ENCODE data around the gene GDNF.

DNA sequence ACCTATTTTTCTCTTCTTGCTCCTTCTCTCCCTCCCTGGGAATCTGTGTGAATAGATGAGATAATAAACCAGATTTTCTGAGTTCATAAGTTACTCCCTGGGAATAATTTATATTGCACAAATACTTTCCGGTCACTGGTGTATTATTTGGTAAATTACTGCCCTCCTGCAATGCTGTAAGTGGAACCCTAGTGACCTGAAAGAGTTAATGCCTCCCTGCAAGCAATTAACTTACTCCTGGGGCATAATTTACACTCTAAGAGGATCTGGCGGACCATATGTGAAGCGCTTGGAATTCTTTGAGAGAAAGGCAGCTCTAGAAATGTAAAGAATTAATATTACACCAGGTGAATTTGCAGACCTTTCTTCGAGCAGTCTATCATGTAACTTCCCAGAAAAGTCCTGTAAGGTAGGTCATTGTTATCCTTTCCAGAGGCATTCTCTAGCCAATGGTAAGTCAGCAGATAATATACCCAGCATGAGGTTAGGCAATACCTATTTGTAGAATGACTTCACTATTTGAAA, 7.0 kb upstream of the GDNF start:
- TF ChIP-seq CTCF (IDR thresholded peaks at IDR 0.05) (no peak), REST (IDR thresholded peaks at IDR 0.05; ENCODE audit: insufficient read depth in 1 of 2, low read depth in 2 of 2, low read length in 1 of 2) (no peak)

Measured in Panc1 (cell line).